GM19238 (cell line): ENCODE data around the gene PCMTD2.

Experiments used
- DNase-seq: peaks from one replicate; pipeline ENCODE4 v3.0.0; 2011; ENCODE audit warnings: low spot score; ENCODE audit not compliant: insufficient read length

Gene PCMTD2

DNA sequence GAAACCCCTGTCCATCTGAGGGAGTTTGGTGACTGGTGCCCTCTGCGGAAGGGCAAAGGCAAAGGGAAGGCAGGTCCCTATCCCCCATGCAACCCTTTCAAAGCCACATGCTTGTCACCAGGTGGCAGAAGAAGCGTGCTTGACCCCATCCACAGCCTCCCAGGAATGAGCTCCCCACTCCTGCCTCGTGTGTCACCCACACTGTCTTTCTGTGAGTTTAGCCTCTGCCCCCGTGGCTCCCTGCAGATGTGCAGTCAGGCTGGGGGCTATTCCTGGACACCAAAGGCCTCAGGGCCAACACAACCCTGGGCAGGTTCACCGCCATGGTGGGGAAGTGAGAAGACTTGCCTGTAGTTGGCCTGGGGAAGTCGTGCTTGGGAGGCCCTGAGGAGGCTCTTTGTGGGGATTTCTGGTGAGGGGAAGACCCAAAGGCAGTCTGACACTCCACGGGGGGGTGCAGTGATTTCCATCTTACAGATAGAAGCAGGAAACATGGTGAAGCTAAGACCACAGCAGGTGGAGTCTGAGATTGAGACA is 16.6 kb upstream of the PCMTD2 start:
- DNase-seq: peak; percentile 65

DNA sequence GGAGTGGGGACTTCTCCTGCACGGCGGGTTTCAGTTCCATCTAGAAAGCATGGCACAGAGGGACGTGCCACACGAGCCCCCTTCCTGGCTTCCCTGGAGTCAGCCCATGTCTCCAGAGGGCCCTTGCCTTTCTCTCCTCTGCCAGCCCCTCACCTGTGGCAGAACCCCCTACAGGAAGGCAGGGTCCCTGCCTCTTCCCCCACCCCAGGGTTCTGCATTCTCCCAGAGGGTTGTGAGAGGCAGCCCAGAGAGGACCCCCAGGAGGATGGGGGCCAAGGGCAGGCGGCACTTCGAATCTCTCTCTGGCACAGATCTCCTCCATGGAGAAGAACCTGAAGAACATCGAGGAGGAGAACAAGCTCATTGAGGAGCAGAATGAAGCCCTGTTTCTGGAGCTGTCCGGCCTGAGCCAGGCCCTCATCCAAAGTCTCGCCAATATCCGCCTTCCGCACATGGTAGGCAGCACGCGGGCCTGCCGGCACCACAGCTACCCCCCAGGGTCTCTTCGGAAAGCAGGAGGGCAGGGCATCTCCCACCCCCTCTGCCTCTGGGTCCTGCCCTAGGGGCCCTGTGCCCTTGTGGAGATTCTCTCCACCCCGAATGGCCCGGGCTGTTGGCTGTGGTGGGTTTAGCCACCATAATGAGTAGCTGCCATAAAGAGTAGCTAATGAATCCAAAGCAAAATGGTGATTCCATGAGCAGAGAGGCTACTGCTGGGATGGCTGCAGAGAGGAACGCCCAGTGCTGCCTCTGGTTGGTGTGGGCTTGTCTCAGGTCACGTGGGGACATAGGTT is 15.9 kb upstream of the PCMTD2 start:
- no peak for DNase-seq

DNA sequence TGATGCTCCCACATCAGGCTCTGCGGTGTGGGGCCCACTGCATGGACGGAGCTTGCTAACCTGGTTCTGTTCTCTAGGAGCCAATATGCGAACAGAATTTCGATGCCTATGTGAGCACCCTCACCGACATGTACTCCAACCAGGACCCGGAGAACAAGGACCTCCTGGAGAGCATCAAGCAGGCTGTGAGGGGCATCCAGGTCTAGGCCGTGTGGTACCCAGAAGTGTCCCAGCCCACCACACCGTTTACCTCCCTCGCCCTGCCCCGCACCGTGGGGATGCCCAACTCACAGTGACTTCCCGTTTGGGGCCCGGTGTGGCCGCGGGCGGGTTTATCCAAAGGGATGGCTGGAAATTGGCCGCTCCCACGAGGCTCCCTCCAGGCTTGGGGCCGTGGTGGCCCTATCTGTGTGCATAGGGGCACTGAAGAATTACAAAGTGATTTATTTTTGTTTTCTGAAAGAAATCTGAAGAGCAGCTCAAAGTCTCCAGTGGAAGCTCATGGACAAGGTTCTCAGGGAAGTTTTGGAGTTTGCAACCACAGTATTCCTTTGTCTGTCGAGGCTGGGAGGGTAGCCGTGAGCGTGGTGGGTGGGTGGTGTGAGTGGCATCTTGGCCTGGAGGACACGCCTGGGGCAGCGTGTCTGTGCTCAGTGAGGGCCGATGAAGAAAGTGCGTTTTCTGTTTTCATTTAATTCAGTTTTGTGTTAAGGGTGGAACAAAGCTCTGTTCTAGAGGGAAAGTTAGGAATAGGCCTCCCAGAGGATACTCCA is 15.1 kb upstream of the PCMTD2 start:
- DNase-seq: no peak

DNA sequence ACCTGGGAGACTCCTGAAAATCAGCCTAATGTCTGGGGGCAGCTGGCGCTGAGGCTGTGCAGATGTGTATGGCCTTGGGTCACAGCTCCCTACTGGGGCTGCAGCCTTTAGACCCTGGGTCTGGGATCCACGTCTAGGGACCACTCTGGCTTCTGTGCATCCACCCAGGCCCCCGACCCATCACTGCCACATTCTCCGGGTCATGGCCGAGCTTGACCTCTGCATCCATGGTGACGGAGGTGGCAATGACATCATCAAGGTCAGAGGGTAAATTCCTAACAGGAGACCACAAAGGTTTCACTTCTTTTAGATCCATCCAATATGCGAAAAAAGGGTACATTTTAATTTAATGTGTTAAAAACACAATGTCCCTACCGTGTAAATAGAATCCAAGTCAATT is 14.5 kb upstream of the PCMTD2 start:
- no peak for DNase-seq

DNA sequence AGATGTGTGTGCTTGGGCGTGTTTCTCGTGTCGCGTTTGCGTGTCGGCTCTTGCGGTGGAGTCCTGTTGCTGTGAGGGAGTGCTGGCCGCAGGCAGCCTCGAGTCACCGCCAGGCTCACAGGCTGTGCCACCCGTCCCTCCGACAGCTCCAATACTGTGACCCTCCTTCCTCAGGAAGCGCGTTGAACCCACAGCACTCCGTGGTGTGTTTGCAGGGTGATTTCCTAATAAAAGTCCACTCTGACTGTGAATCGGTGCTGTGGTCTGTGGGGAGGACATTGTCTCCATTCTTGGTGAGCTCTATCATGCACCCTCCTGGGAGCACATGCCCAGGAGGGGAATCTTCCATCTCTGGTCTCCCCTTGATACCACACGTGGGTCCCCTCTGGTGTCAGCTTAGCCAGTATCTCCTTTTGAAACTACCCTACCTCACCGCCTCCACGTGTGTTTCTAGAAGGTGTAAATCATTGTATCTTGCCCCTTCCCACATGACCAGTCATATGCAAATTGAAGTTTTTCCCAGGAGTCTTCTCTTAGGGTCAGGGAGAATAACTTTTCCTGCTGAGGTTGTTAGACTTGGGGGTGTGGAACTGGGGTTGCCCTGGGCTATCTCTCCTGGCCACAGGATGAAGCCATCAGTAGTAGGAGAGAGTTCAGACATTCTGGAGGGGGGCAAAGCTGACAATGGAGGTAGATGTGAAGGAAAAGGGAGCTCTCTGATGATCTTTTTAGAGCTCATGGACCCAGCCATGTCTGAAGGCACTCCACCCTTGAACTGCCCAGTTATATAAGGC is 13.3 kb upstream of the PCMTD2 start:
- no peak for DNase-seq

DNA sequence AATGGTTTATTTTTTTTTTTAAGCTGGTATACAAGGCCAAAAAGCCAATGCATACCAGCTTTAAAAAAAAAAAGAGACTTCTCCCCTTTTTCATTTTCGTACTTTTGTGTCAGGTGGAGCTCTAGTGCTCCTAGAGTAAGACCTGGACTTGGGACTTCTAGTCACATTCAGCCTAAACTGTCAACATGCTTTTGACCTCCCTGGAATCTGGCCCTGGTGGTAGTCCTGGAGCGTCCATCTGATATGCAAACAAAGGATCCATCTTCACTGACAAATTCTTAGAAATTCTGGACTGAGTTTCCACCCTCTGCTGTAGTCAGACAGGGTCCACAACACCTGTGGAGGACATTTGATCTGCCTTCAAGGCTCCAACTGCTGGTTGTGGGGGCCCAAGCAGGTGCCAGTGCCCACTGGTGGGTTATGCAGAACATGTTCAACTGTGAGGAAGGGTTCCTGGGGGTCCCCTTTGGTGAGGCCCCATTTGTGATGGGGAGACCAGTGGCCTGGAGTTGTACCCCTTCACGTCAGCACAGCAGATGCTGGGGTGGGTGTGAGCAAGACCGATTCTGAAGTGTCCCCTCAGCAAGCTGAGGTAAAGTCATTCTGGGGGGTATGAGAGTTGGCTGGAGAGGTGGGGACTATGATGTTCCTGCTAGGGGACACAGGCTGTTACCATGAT is 12.6 kb upstream of the PCMTD2 start:
- DNase-seq: no peak

DNA sequence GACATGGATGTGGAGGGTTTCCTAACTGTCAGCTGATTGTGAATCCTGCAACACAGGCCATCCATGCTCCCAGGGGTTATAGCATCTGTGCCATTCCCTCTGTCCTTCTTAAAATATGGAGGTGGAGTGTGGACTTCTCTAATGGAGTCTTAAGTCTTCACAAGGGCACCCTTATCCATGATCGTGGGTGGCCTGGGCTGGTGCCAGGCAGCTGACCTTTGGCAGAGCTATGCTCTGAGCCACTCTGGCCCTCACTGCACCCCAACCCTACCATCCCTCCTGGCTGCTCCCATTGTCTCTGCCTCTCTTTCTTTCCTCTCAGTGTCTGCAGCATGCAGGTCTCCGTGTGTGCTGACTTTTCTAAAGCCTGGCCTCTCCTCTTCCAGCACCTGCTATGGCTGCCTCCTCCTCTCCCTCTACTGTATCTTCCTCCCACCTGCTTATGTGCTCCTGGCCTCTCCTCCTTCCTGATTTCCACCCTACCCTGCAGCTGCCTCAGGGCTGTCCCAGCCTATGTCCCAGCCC is 11.2 kb upstream of the PCMTD2 start:
- no peak for DNase-seq

DNA sequence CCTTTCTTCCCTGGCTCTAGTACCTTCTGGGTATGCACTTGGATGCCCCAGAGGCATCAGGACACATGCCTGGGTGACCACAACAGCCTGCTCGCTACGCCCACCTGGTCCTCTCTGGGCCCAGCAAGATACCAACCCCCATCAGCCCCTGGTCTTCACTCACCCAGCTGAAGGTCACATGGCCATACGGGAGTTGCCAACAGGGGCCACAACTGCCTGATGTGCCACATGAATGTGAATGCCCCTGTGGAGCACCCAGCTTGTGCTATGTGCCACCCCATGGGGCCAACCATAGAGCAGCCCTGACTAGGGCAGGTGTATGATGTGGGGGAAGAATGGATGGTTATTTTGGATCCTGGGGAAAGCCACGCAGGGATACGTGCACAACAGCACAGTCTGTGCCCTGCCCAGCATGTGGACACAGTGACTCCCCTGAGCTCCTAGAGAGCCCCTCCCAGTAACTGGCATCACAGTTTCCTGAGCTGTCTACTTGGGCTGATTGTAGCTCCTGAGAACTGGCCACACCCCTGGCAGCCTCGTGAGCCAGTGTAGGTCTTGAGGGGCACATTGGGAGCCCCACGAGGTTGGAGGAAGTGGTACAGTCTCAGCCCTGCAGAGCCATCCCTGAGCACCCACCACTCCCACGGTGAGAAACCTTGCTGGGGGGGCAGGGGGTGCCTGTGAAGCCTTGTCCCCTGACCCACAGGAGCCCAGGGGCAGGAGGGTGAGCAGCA is 10.5 kb upstream of the PCMTD2 start:
- DNase-seq: no peak

DNA sequence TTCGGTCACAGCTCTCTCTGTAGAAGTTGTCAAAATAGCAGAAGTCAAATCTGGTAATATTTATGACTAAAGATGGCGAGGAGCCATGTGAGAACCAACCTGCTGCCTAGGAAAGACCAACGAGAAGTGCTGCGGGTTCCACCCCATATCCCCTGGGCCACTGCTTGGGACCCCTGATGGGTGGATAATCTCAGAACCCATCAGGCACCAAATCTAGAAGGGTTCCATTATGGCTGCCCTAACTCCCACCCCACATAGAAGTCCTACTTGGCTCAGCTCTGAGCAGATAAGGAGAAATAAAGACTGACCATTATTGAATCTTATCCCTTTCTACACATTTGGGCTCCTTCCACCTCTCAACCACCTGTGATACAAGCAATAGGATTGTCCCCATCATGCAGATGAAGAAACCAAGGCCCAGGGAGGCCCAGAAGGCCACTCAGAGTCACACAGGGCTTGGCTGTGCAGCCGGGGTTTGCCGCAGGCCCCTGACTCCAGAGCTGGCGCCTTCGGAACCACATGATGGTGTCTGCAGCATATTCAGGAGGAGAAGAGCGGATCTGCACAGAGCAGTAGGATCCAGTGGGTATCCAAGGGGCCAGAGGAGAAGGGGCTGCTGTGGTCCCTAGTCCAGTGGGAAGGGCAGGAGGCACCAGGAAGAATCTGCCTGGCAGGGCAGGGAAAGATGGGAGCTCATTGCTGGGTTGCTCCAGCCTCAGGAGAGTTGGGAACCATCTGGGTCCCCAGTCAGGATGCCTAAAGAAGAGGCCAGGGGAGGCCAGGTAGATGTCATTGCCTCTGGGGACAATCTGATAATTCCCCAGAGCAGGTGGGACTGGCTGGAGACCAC is 9.6 kb upstream of the PCMTD2 start:
- no peak for DNase-seq

DNA sequence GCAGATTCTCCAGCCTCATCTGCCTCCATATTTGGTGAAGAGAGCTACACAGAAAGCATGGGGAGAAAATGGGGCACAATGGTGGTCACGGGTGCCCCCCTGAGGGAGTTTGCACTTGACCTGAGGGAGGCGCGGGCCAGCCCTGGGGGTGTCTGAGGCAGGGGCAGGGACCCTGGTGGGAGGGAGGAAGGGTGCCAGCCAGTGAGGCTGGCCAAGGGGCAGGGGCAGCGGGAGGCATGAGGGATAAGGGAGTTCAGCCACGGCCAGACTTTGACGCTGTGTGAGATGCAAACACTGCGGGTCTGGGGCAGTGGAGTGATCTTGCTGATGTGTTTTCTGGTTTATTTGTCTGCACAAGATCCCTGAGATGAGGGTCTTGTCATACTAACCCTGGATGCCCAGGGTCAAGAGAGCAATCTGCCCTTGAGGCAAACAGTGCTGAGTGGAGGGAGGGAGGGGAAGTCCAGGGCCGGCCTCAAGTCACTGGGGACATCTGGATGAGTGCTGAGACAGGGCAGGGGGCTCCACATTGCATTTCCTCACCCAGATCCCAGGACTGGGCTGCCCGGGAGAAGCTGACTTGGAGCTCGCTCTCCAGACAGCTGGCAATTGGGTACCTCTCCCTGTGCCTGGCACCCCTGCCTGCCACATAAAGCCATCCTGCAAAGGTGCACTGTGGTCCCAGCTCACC is 8.8 kb upstream of the PCMTD2 start:
- no peak for DNase-seq

DNA sequence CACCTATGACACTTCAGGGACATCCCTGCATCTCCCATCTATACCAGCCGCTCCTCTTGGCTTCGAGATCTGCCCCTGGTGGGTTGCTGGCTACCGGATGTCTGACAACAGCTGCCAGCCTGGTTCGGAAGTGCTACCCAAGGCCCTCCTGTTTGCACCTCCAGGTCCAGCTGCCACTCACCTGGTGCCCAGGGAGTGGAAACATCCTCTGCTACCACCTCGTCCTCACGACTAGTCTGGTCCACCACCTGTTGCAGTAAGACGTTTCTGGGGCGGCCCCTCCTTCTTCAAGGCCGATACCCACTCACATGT is 8.3 kb upstream of the PCMTD2 start:
- DNase-seq: no peak

DNA sequence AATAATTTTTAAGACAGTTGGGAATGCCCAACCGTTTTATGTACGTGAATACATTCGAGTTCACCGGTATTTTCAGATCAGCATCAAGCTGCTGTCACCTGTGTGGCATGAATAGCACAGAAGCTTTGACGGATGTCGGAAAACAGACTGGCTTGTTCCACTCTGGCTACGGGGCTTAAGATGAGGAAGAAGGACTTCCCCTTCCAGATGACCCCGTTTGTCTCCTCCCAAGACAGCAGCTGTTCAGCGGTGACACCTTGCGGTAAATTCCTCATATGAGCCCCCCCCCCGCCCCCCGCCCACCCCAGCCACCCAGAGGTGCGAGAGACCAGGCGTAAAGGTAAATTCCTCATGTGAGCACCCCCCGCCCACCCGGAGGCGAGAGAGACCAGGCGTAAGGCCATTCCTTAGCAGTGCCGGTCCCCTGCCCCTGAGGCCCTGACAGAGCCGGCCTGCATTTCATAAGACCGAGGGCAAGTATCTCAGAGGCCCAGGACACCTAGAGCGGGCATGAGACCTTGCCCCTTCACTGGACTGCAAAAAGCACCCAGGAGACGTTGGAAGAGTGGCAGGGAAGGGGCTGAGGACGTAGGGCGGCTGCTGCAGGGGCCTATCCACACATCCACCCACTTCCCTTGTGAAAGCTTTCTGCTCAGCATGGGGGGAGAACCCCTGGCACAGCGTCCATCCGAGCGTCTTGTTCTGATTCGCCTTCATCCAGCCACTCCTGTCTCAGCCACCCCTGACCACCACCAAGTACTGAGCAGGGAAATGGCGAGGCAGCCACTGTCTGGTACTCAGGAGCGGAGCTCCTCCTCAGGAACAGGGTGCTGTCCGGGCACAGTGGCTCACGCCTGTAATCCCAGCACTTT is 7.3 kb upstream of the PCMTD2 start:
- no peak for DNase-seq

DNA sequence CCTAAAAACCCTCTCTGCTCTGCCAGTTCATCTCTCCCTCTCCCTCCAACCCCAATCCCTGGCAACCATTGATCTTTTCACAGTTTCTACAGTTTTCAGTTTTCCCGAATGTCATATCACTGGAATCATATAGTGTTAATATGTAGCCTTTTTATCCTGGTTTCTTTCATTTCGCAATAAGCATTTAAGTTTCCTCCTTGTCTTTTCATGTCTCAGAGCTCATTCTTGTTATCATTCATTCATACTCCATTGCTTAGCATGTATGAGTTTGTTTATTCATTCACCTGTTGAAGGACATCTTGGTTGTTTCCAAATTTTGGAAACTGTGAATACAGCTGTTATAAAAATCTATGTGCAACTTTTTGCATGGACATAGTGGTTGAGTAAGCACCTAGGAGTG is 5.5 kb upstream of the PCMTD2 start:
- DNase-seq: no peak

DNA sequence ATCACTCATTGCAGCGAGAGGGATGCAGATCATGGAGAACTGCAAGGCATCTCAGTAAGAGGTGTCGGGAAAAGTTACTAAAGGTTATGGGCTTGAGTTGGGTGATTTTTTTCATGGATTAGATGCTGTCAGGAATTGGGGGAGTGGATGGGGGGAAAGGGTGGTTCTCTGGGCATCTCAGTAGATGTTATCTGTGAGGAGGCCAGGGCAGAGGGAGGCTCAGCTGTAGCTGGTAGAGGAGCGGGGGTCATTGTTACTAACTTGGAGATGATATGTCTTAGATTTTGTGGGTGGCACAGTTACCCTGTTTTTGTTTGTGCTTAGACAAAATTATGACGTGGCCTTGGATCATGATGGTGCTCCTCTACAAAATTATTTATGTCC is 2.6 kb upstream of the PCMTD2 start:
- DNase-seq: no peak

DNA sequence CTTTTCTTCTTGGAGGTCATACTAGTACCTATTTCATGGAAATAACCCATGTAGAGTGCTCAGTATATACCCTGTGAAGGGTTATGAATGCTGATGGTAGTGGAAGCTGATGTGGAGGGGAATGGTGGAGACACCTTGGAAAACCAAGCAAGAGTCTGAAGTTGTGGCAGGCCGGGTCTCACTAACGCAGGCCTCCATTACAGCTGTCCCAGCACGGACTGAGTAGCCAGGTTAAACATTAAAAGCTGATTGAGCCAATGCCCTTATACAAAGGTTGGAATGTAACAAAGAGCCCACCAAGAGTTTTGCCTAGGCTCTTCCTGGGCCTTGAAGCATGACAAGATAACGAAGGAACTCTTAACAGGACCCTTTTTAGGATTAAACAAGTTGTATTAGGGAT is 2.1 kb upstream of the PCMTD2 start:
- DNase-seq: no peak

DNA sequence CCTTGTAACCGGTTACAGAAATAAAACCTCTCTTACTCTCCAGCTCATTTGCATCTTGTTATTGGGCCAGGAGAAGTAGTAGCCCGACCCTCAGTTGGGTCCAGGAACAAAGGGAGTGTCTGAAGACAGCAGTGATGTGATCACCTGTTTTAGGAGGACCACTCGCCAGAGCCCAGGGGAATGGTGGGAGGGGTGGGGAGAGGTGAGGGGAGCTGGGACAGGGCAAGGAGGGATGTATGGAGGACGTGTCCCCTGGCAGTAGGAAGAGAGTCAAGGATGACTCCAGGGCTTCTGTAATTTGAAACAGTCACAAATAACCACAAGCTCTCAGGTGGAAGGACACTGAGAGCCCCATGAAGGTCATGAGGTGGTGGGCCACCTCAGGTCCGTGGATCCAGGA is 1.4 kb upstream of the PCMTD2 start:
- DNase-seq: no peak

DNA sequence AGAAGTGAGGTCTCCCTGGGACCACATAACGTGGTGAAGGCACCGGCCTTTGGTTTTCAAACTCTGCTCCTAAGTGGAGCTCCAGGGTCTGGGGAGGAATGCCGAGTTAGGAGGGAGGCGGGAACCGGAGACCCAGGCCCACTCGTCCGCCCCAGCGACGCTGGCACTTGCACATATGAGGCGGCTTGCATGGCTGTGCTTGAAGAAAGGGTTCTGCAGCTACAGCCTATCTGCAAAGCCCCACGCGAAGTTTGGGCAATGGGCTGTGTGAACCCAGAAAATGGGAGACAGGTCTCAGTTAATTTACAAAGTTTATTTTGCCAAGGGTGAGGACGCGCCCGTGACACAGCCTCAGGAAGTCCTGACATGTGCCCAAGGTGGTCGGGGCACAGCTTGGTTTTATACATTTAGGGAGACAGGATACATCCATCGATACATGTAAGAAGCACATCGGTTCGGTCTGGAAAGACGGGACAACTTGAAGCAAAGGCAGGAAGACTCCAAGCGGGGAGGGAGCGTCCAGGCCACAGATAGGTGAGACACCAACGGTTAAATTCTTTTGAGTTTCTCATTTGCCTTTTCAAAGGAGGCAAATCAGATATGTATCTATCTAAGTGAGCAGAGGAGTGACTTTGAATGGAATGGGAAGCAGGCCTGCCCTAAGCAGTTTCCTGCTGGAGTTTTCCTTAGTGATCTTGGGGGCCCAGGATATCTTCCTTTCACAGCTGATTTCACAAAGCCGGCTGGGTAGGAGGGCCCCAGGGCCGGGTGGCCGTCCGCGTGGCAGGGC is 782 bp upstream of the PCMTD2 start:
- no peak for DNase-seq
